ENCODE results near the gene STK16. TPM values are rescaled to one million over a fixed set of nuclear protein-coding genes. Genes with fewer than 3 reads are reported as not detected.

The STK16 gene
- total and polyA plus RNA-seq, 8 donors, result 14.7 to 28.4 (median 17.1) TPM

- H3K27me3 ChIP-seq, result no peaks in the 10 kb centered on the region
- intact Hi-C loops (cut with DNase I), result loop anchor here in 2 of 3 donors (5.0 to 10.0 kb wide), 2 partner anchors 119 to 237 kb away; partner anchors contain the start of gene SLC23A3 (in 1 of the 2)
- FAIRE-seq (no peak), DNase-seq (no peak), ATAC-seq (no peak)
- no peak for TF ChIP-seq CTCF (IDR thresholded peaks at IDR 0.05)
- H3K9me3 ChIP-seq, result no peaks in the 10 kb centered on the region
- H3K4me1 ChIP-seq, result no peaks in the 10 kb centered on the region
- WGBS, 2 donors, result 67 to 90% methylated on average over 6 to 7 of the region's 7 CpGs
- H3K36me3 ChIP-seq, result no peaks in the 10 kb centered on the region
- no peak overlapping the region for H3K27ac ChIP-seq
- H3K4me3 ChIP-seq, result no peak overlapping the region
Measured at GRCh38 chr2:219291394-219291793, 46.1 kb downstream of the STK16 start.

GRCh38 chr2:219291910-219292490, 46.7 kb downstream of the STK16 start:
- TF ChIP-seq CTCF (IDR thresholded peaks at IDR 0.05), result no peak
- Histone ChIP-seq H3K4me3 (no peak overlapping the region), H3K9me3 (no peaks in the 10 kb centered on the region), H3K27ac (no peak overlapping the region), H3K27me3 (no peaks in the 10 kb centered on the region), H3K4me1 (no peaks in the 10 kb centered on the region), H3K36me3 (no peaks in the 10 kb centered on the region)
- no peak for FAIRE-seq
- DNase-seq, result no peak
- intact Hi-C loops (cut with DNase I), result loop anchor here in 2 of 3 donors (5.0 to 10.0 kb wide), 2 partner anchors 120 to 237 kb away; partner anchors contain the start of gene SLC23A3 (in 1 of the 2)
- WGBS, 2 donors, result 53 to 61% methylated on average over 4 of the region's 4 CpGs
- ATAC-seq, result no peak

GRCh38 chr2:219292616-219293015, 47.3 kb downstream of the STK16 start:
- H3K27me3 ChIP-seq, result no peaks in the 10 kb centered on the region
- 81 to 88% methylated on average over 9 of the region's 9 CpGs for WGBS, 2 donors
- FAIRE-seq, result no peak
- DNase-seq, result no peak
- H3K27ac ChIP-seq, result no peak overlapping the region
- intact Hi-C loops (cut with DNase I), result loop anchor here in 2 of 3 donors (5.0 to 10.0 kb wide), 2 partner anchors 120 to 238 kb away; partner anchors contain the start of gene SLC23A3 (in 1 of the 2)
- no peaks in the 10 kb centered on the region for H3K36me3 ChIP-seq
- H3K4me3 ChIP-seq, result no peak overlapping the region
- no peaks in the 10 kb centered on the region for H3K9me3 ChIP-seq
- no peak for ATAC-seq
- no peaks in the 10 kb centered on the region for H3K4me1 ChIP-seq
- TF ChIP-seq CTCF (IDR thresholded peaks at IDR 0.05), result no peak

- FAIRE-seq (no peak), DNase-seq (no peak), ATAC-seq (no peak)
- no peak overlapping the region for H3K4me3 ChIP-seq
- no peak overlapping the region for H3K27ac ChIP-seq
- H3K36me3 ChIP-seq, result no peaks in the 10 kb centered on the region
- no peaks in the 10 kb centered on the region for H3K9me3 ChIP-seq
- H3K4me1 ChIP-seq, result no peaks in the 10 kb centered on the region
- intact Hi-C loops (cut with DNase I), result loop anchor here in 2 of 3 donors (5.0 to 10.0 kb wide), 2 partner anchors 121 to 239 kb away; partner anchors contain the start of gene SLC23A3 (in 1 of the 2)
- no peaks in the 10 kb centered on the region for H3K27me3 ChIP-seq
- TF ChIP-seq CTCF (IDR thresholded peaks at IDR 0.05), result no peak
- WGBS, 2 donors, result 79 to 90% methylated on average over 5 of the region's 5 CpGs
Measured at GRCh38 chr2:219293736-219294231, 48.5 kb downstream of the STK16 start.

Data from pancreas (tissue), 10 donors.